ENCODE data around the gene SAP30L.

SAP30L gene

DNA sequence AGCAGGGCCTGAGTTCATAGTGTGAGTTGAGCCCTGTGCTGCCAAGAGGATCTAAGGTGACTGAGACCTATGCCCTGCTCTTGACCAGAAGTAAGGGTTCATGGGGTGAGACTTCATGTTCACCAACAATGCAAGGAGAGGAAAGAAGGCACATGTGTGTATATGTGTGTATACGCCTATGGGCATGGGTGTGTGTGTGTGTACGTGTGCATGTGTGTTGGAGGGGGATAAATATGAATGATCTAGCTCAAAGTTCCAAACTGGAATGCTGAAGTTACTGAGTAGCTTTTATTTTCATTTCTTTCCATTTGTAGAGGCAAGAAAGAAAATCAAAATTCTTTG is 57.9 kb downstream of the SAP30L start:
- no peak for DNase-seq (ENCODE audit: low read depth)
- TF ChIP-seq, protein P1, sequence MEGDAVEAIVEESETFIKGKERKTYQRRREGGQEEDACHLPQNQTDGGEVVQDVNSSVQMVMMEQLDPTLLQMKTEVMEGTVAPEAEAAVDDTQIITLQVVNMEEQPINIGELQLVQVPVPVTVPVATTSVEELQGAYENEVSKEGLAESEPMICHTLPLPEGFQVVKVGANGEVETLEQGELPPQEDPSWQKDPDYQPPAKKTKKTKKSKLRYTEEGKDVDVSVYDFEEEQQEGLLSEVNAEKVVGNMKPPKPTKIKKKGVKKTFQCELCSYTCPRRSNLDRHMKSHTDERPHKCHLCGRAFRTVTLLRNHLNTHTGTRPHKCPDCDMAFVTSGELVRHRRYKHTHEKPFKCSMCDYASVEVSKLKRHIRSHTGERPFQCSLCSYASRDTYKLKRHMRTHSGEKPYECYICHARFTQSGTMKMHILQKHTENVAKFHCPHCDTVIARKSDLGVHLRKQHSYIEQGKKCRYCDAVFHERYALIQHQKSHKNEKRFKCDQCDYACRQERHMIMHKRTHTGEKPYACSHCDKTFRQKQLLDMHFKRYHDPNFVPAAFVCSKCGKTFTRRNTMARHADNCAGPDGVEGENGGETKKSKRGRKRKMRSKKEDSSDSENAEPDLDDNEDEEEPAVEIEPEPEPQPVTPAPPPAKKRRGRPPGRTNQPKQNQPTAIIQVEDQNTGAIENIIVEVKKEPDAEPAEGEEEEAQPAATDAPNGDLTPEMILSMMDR (IDR thresholded peaks at IDR 0.05; ENCODE audit: insufficient read depth, low read depth, low read length, missing control alignments) = no peak
- H3K4me3 ChIP-seq (ENCODE audit: low read depth, low read length) = peak overlapping the region; percentile 23

DNA sequence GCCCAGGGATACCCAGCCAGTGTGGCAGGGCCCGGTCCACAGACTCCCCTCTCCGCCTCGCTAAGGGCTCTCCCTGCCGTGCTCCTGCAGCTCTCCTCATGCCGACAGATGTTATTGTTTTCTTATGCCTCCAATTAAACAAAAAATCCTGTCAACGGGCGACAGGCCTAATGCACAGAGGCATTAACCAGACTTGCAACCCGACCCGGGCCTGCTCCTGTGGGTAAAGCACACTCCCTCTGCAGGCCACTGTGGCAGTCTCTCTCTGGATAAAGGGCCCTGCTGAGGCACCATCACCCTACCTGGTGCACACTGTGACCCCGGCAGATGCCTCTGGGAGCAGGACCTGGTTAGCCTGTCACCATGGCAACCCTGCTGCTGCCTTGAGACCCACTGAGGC is 59.8 kb downstream of the SAP30L start:
- H3K4me3 ChIP-seq (ENCODE audit: low read depth, low read length) = no peak overlapping the region
- TF ChIP-seq, protein P1 (IDR thresholded peaks at IDR 0.05; ENCODE audit: insufficient read depth, low read depth, low read length, missing control alignments) = no peak
- no peak for DNase-seq (ENCODE audit: low read depth)

DNA sequence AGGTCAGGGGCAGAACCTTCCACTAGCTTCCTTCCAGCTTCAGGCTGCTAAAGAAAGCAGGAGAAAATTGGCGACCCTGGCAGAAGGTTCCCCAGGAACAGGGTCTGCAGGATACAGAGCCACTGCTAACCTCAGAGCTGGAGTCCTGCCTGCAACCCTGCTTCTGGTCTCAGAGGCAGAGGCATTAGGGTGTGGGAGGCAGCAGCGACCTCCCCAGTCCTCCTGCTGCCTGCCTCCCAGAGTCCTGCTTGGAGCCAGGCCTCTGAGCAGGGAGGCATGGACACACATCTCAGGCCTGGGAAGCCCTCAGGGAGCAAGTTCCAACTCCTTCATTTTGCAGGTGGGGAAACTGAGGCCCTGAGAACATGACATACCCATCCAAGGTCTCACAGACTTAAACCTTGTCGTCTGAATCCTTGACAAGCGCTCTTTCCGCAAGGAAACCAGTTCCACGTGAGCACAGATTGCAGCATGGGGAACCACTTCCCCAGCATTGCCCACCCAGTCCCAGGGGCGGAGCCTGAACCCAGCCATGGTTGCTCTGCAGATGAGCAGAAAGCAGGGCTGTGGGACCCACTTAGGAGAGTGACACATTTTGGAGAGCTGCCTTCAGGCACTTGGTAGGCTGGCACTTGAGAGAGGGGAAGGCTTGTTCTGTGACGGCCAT is 60.4 kb downstream of the SAP30L start:
- no peak for DNase-seq (ENCODE audit: low read depth)
- no peak overlapping the region for H3K4me3 ChIP-seq (ENCODE audit: low read depth, low read length)
- TF ChIP-seq, protein P1 (IDR thresholded peaks at IDR 0.05; ENCODE audit: insufficient read depth, low read depth, low read length, missing control alignments) = no peak

DNA sequence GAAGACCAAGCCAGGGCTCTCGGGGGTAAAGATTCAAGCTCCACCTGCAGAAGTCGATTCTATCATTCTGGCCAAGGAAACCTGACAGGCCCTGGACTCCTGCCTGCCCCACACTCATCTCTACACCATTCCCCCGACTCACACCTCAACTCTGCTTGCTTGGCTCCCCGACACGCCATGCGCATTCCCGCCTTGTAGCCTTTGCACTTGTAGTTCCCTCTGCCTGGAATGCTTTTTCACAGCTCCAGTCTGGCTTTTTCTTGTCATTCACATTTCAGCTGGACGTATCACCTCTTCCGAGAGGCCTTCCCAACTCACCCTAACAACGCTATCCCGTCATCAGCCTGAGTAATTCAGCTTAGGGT is 60.9 kb downstream of the SAP30L start:
- no peak for DNase-seq (ENCODE audit: low read depth)
- H3K4me3 ChIP-seq (ENCODE audit: low read depth, low read length) = no peak overlapping the region
- TF ChIP-seq, protein P1 (IDR thresholded peaks at IDR 0.05; ENCODE audit: insufficient read depth, low read depth, low read length, missing control alignments) = no peak

DNA sequence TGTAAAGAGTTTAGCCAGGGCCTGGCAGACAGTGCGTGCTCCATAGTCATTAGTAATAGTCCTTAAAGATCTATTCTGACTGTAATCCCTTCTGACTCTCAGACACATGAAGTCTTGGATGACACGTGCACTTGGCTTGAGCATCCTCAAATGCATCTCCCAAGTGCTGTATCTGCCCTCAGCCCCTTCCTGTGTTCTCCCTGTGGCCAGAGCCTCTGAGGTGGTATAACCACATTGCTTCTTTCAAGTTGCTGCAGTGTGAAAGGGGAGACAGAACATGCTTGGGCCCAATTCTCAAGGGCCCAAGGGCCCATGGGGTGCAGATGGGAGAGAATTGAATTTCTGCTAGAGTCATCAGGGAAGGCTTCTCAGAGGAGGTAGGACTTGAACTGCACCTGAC is 62.3 kb downstream of the SAP30L start:
- H3K4me3 ChIP-seq (ENCODE audit: low read depth, low read length) = no peak overlapping the region
- TF ChIP-seq, protein P1 (IDR thresholded peaks at IDR 0.05; ENCODE audit: insufficient read depth, low read depth, low read length, missing control alignments) = no peak
- DNase-seq (ENCODE audit: low read depth) = peak; percentile 35

DNA sequence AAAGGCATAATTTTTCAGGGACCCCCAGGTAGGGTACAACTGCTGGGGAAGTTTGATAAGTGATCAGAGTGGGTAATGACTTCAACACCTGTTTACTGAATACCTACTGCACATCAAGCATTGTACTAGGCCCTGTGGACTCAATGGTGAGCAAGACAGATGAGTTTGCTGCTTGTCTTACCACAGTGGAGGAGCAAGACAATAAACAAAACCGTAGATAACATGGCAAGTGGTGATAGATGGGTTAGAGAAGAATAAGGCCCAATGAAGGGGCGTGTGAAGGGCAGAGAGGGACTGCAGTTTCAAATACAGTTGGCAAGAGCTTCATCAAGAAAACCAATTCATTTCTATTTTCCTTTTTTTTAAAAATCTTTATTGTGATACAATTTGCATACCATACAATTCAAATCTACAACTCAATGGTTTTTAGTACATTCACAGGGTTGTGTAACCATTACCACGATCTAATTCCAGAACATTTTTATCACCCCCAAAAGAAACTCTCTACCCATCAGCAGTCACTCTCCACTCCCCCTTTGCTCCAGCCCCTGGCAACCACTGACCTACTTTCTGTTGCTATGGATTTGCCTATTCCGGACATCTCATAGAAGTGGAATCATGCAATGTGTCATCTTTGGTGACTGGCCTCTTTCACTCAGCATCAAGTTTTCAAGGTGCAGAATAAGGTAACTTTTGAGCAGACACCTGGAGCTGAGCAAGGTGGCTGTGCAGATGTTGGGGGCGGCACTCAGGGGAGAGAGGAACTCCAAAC is 64.2 kb downstream of the SAP30L start:
- TF ChIP-seq, protein P1 (IDR thresholded peaks at IDR 0.05; ENCODE audit: insufficient read depth, low read depth, low read length, missing control alignments) = no peak
- DNase-seq (ENCODE audit: low read depth) = no peak
- H3K4me3 ChIP-seq (ENCODE audit: low read depth, low read length) = no peak overlapping the region

All from GM12865 (cell line).